Stimulated activated CD8-positive, alpha-beta memory T cell treated with anti-CD3 and anti-CD28 coated beads, Interleukin-15, amount 100 ng/mL, for 48 hours (primary cell): ENCODE data around the gene AREG.

Experiments used
- DNase-seq, 2 donors: peaks; one replicate each; pipeline ENCODE4 v3.0.0-alpha.2; 2020; ENCODE audit warnings: low read depth in 2 of 2

AREG gene

DNA sequence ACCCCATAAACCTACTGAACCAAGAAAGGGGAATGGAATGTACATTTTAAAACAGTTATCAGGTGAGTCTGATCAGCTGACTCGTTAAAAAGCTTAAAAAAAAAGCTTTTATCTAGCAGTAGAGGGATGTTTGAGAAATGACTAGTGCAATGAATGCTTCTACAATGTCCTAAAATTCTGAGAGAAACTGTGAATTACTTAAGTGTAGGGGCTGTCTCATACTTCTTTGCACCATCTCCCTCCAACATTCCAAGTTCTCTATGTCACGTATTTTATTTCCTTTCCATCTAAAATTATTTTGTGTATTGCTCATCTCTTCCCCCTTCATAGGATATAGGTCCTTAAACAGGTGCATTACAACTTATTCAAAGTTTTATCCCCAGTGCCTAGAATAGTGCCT is 11.9 kb upstream of the AREG start:
- no peak for DNase-seq

DNA sequence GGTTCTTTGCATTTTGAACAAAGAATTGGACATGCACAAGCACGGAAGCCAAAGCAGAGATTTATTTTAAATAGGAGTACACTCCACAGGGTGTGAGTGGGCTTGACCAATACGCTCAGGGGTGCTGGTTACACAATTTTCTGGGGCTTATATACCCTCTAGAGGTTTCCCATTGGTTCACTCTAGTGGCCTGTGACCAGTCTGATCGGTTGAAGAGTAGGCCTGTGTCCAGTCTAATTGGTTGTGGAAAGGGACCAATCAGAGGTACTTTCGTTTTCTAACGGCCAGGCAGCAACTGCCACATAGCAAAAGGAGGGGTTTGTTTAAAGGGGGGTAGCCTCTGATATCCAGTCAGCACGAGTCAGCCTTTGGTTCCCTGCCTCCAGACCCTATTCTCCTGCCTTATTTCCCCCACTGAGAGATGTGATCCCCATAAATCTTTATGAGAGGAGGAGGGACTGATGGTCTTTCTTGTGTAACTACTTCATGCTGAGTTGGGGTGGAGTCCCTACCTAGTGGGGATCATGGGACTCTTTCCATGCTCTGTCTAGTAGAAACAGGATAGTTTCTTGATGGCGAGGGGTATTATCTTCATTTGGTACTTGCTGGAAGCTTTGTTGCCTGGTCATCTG is 11.3 kb upstream of the AREG start:
- DNase-seq, result no peak

- no peak for DNase-seq
Observed at GRCh38 chr4:74435296-74435695, 9.6 kb upstream of the AREG start.

GRCh38 chr4:74437866-74438265 is 7.1 kb upstream of the AREG start:
- DNase-seq, result no peak

- DNase-seq, result no peak
Observed at GRCh38 chr4:74438661-74439060, 6.3 kb upstream of the AREG start.

DNA sequence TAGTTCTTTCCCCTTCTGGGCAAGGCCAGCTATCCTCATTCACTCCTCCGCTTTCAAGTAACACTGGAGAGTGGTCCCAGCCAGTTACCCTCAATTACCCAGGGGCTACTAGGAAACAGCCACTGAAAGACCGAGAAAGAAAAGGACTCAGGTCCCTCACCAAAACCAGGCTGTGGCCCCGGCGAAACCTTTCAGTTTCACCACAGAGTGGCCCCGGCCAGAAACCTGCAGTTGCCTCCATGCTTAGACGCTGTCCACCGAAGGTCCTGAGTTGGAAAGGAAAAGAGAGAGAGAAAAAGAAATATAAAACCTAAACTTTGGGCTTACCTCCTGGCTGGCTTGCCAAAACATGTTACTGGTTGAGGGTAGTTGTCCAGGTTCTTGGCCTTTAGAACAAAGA is 5.0 kb upstream of the AREG start:
- DNase-seq, result no peak

- DNase-seq, result no peak
Observed at GRCh38 chr4:74440356-74440755, 4.6 kb upstream of the AREG start.

DNA sequence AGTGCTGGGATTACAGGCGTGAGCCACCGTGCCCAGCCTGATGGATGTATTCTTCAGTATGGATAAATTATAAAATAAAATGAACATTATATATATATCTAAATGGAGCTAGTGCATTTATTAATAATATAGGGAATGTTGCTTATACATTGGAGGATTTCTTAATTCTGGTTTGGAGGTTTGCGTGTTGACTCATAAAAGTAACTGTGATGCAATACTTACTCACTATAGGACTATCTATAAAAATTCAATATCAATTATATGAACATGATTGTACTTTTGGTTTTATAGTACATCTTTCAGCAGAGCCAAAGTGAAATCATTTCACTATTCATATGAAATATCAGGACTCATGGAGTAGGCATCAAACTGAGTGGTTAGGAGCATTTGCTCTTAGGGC is 3.2 kb upstream of the AREG start:
- DNase-seq, result no peak

GRCh38 chr4:74446193-74446868 is 1.4 kb downstream of the AREG start:
- no peak for DNase-seq

GRCh38 chr4:74446896-74447295 is 2.0 kb downstream of the AREG start:
- no peak for DNase-seq

- DNase-seq, result no peak
Observed at GRCh38 chr4:74447636-74448233, 2.8 kb downstream of the AREG start.

DNA sequence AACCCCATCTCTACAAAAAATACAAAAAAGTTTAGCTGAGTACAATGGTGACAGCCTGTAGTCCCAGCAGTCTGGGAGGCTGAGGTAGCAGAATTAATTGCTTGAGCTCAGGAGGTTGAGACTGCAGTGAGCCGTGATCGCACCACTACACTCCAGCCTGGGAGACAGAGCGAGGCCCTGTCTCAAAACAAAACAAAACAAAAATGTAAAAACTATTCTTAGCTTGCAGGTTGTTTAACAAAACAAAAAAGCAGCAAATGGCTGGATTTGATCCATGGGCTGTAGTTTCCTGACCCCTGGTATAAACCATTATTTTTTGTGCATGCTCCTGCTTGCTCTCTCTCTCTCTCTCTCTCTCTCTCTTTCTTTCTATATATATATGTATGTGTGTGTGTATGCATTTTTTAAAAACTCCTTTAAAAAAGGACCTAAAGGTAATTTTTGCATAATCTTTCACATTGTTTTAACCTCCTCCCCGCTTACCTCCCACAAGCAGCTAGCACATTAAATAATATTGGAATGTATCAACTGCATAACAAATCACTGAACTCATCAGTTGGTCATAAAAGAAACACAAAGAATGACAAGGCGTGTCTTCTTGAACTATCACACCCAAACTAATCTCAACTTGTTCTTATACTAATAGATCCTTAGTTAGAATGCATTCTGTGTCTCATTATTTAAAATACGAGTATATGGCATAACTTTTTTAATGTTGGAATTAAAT is 4.8 kb downstream of the AREG start:
- no peak for DNase-seq

GRCh38 chr4:74450298-74450683 is 5.4 kb downstream of the AREG start:
- DNase-seq, result no peak

- DNase-seq, result no peak
Observed at GRCh38 chr4:74451214-74451661, 6.3 kb downstream of the AREG start.

GRCh38 chr4:74453037-74453635 is 8.2 kb downstream of the AREG start:
- DNase-seq, result no peak

GRCh38 chr4:74453829-74454742 is 9.2 kb downstream of the AREG start:
- DNase-seq, result no peak

GRCh38 chr4:74455361-74456055 is 10.6 kb downstream of the AREG start:
- no peak for DNase-seq

DNA sequence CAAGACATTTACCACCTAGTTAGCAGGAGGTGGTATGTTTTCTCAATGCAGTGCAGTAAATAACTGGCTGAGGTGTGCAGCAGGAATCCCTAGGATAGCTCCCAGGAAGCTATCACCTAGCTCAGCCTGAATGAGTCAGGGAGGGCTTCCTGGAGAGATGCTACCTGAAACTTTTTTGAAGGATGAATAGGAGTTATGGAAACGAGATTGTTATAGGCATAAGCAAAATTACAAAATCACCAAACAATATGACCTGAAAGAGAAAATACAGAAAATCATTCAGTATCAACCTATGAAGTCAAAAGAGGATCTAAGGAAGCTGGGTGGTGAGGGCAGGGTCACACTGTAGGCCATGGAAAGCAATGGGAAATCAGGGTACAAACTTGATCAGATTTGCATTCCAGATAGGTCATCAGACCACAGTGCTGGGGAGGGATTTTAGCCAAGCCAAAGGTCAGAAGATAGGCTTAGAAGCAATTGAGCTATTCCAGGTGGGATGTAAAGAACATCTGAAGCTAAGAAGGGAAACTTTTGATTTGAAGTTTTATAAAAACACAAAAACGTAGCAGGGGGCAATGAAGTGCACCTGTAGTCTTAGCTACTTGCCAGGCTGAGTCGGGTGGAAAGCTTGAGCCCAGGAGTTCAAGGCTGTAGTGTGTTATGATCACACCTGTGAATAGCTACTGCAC is 11.3 kb downstream of the AREG start:
- no peak for DNase-seq

GRCh38 chr4:74456849-74457395 is 12.0 kb downstream of the AREG start:
- no peak for DNase-seq

DNA sequence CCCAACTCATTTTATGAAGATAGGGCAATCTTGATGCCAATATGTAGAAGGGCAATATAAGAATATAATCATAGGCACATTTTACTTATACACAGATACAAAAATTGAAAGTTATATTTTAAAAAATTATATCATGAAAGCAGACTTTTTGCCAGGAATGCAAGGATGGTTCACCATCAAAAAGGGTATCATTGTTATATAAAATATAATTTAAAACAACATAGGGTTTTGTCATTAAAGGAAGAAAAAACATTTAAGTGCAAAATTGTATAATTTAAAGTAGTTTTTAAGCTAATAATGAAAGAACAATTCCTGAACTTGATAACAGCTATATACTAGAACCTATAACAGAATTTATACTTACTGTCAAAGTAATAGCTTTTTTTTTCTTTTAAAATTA is 15.9 kb downstream of the AREG start:
- no peak for DNase-seq
